ENCODE data around the gene PRSS22.
"Not testable (repeated sequence)": the region's sequence is repeated elsewhere in the genome, so short reads cannot be mapped to it uniquely, and the experiment has no call there.

Gene PRSS22

GRCh38 chr16:2857451-2858244, at the start of gene PRSS22:
Gene PRSS22 (minus strand): TSS chr16:2858170. CDS start chr16:2858104, 66 bp downstream.
- no peak for DNase-seq

- not testable (repeated sequence) for DNase-seq
Observed at GRCh38 chr16:2907084-2907753, 49.2 kb upstream of the PRSS22 start.

GRCh38 chr16:2905988-2906387, 48.0 kb upstream of the PRSS22 start:
- no peak for DNase-seq

GRCh38 chr16:2905241-2905987, 47.4 kb upstream of the PRSS22 start:
- DNase-seq = peak; percentile 98

GRCh38 chr16:2904922-2905240, 46.9 kb upstream of the PRSS22 start:
- DNase-seq = no peak

- peak; percentile 80 for DNase-seq
Observed at GRCh38 chr16:2904100-2904921, 46.3 kb upstream of the PRSS22 start.

GRCh38 chr16:2902337-2903130, 44.6 kb upstream of the PRSS22 start:
- no peak for DNase-seq

- no peak for DNase-seq
Observed at GRCh38 chr16:2900526-2901075, 42.6 kb upstream of the PRSS22 start.

- DNase-seq = no peak
Observed at GRCh38 chr16:2899564-2900072, 41.6 kb upstream of the PRSS22 start.

GRCh38 chr16:2898831-2899563, 41.0 kb upstream of the PRSS22 start:
- DNase-seq = no peak

GRCh38 chr16:2897110-2897509, 39.1 kb upstream of the PRSS22 start:
- no peak for DNase-seq

- DNase-seq = no peak
Observed at GRCh38 chr16:2896480-2897010, 38.6 kb upstream of the PRSS22 start.

GRCh38 chr16:2895813-2896212, 37.8 kb upstream of the PRSS22 start:
- no peak for DNase-seq

- no peak for DNase-seq
Observed at GRCh38 chr16:2894231-2894630, 36.3 kb upstream of the PRSS22 start.

- no peak for DNase-seq
Observed at GRCh38 chr16:2884041-2884451, 26.1 kb upstream of the PRSS22 start.

GRCh38 chr16:2883458-2883908, 25.5 kb upstream of the PRSS22 start:
- no peak for DNase-seq

GRCh38 chr16:2882650-2883457, 24.9 kb upstream of the PRSS22 start, which contains the start of gene FLYWCH2:
Gene FLYWCH2 (plus strand): TSS chr16:2883215. CDS start chr16:2896450, 13,235 bp downstream.
- DNase-seq = peak; percentile 97

GRCh38 chr16:2881783-2882649, 24.0 kb upstream of the PRSS22 start:
- no peak for DNase-seq
